ENCODE results near the gene PNMT. TPM values are rescaled to one million over a fixed set of nuclear protein-coding genes. Genes with fewer than 3 reads are reported as not detected.

The PNMT gene
- total and polyA plus RNA-seq, 2 of the 13 experiments (the other 11 are each of a cell fraction or from before 2014, with no cell fraction given): 0.25 TPM; not detected in 1

- TF ChIP-seq NRL (CRISPR knock-in tag; IDR thresholded peaks at IDR 0.05; ENCODE audit: borderline replicate concordance): 0 out of 2 replicates have a peak, but pooled peaks have one; percentile 69
- peak in 1 of 2 experiments; percentile 81; a peak in 2 of 4 replicates for TF ChIP-seq KLF16 (CRISPR knock-in tag; IDR thresholded peaks at IDR 0.05)
- TF ChIP-seq ZNF784 (CRISPR knock-in tag; IDR thresholded peaks at IDR 0.05; ENCODE audit: borderline replicate concordance): no peak
- TF ChIP-seq AHR (CRISPR knock-in tag; IDR thresholded peaks at IDR 0.05): peak; percentile 23; the same call in 1 of the 2 replicates
- TF ChIP-seq HDAC1 (CRISPR knock-in tag; IDR thresholded peaks at IDR 0.05): no peak; the same call in 1 of the 2 replicates
- TF ChIP-seq ZC3H4 (CRISPR knock-in tag; IDR thresholded peaks at IDR 0.05; ENCODE audit: borderline replicate concordance): peak; percentile 42
- TF ChIP-seq ZNF879 (CRISPR knock-in tag; IDR thresholded peaks at IDR 0.05): no peak
- no peak for TF ChIP-seq CBX2 (IDR thresholded peaks at IDR 0.05; ENCODE audit: low read depth, low read length)
- TF ChIP-seq CBX2 (CRISPR knock-in tag; IDR thresholded peaks at IDR 0.05; ENCODE audit: low read depth): no peak
- no peak for TF ChIP-seq REL (CRISPR knock-in tag; conservative IDR thresholded peaks at IDR 0.05)
- TF ChIP-seq UBTF (CRISPR knock-in tag; IDR thresholded peaks at IDR 0.05): peak; percentile 77
- TF ChIP-seq RELA (CRISPR knock-in tag; IDR thresholded peaks at IDR 0.05): no peak
- TF ChIP-seq SMC3 (IDR thresholded peaks at IDR 0.05; ENCODE audit: low read length): peak; percentile 16; the same call in 1 of the 2 replicates
- peak; percentile 26; the same call in 1 of the 2 replicates for TF ChIP-seq ZMYM2 (CRISPR knock-in tag; IDR thresholded peaks at IDR 0.05)
- TF ChIP-seq ZNF354B (CRISPR knock-in tag; IDR thresholded peaks at IDR 0.05): peak; percentile 63; the same call in 1 of the 2 replicates
- no peak for TF ChIP-seq ADNP (CRISPR knock-in tag; IDR thresholded peaks at IDR 0.05)
- TF ChIP-seq ZNF513 (CRISPR knock-in tag; conservative IDR thresholded peaks at IDR 0.05): no peak
- no peak for TF ChIP-seq FOXO4 (CRISPR knock-in tag; conservative IDR thresholded peaks at IDR 0.05)
- TF ChIP-seq MED1 (CRISPR knock-in tag; IDR thresholded peaks at IDR 0.05): peak; percentile 66; the same call in 1 of the 2 replicates
- peak; percentile 75; the same call in 1 of the 2 replicates for TF ChIP-seq SP140L (CRISPR knock-in tag; IDR thresholded peaks at IDR 0.05; ENCODE audit: borderline replicate concordance)
- 0 out of 2 replicates have a peak, but pooled peaks have one; percentile 33 for TF ChIP-seq SMAD1 (CRISPR knock-in tag; IDR thresholded peaks at IDR 0.05; ENCODE audit: borderline replicate concordance, low read depth)
- TF ChIP-seq ZNF230 (CRISPR knock-in tag; IDR thresholded peaks at IDR 0.05): no peak
Measured at GRCh38 chr17:39687546-39688474, 19.6 kb downstream of the PNMT start, which contains the start of gene PGAP3 (continued).
